ENCODE results near the gene LEKR1.

DNA sequence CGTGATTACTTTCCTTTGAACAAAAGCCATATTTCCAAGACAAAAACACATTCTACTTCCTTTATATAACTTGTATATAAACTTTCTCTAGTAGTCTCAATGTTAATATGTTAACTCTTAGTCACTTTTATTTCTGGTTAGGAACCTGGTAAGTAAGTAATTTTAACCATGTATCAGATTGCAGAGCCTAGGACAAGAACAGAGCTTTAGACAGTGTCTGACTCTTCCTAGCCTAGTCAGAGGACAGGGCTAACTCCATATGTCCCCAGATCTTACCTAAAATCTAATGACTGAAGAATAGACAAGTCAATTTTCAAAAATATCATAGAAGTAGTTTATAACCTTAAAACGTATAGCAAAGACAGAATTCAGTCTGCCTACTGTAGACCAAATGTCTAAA, 8.3 kb downstream of the LEKR1 start:
- no peak for TF ChIP-seq TARDBP (IDR thresholded peaks at IDR 0.05)
- TF ChIP-seq SUZ12 (IDR thresholded peaks at IDR 0.05), result no peak
- TF ChIP-seq ELF4 (IDR thresholded peaks at IDR 0.05), result no peak
- no peak for TF ChIP-seq BHLHE40 (IDR thresholded peaks at IDR 0.05; ENCODE audit: borderline replicate concordance)
- TF ChIP-seq FOXA1 (IDR thresholded peaks at IDR 0.05), result no peak
- no peak for TF ChIP-seq HDGF (IDR thresholded peaks at IDR 0.05; ENCODE audit: borderline replicate concordance)
- TF ChIP-seq SP1 (IDR thresholded peaks at IDR 0.05), result no peak
- TF ChIP-seq NFRKB (IDR thresholded peaks at IDR 0.05), result no peak
- TF ChIP-seq FOXM1 (IDR thresholded peaks at IDR 0.05; ENCODE audit: borderline replicate concordance), result no peak
- no peak for TF ChIP-seq FOXK2 (IDR thresholded peaks at IDR 0.05)
- no peak for TF ChIP-seq ZNF384 (IDR thresholded peaks at IDR 0.05)
- no peak for TF ChIP-seq ARNT (IDR thresholded peaks at IDR 0.05)
- no peak for TF ChIP-seq PKNOX1 (IDR thresholded peaks at IDR 0.05)
- no peak for TF ChIP-seq L3MBTL2 (conservative IDR thresholded peaks at IDR 0.05)

Data from HEK293T (cell line).